Esophagus mucosa (tissue), 1 donor: ENCODE data around the gene GTSE1. TPM values are rescaled to one million over a fixed set of nuclear protein-coding genes. Genes with fewer than 3 reads are reported as not detected.

Source experiments
- ATAC-seq: fragments of 200-7000 bp; cut with Tn5 transposase; one replicate; pipeline ENCODE4 v1.9.1; 2020
- total RNA-seq: library from RNA; stranded (reverse); gene quantifications from one replicate; pipeline ENCODE4 v1.2.4, GENCODE V29; 2023
- donor health status: DM: yes; HTN: yes; CAD: no.

GTSE1 gene
- total RNA-seq, 1 donor from 2014 or later = 10.2 TPM

GRCh38 chr22:46367707-46368191 is 71.1 kb downstream of the GTSE1 start:
- peak; percentile 60 for ATAC-seq

GRCh38 chr22:46368422-46368821 is 71.8 kb downstream of the GTSE1 start:
- no peak for ATAC-seq

DNA sequence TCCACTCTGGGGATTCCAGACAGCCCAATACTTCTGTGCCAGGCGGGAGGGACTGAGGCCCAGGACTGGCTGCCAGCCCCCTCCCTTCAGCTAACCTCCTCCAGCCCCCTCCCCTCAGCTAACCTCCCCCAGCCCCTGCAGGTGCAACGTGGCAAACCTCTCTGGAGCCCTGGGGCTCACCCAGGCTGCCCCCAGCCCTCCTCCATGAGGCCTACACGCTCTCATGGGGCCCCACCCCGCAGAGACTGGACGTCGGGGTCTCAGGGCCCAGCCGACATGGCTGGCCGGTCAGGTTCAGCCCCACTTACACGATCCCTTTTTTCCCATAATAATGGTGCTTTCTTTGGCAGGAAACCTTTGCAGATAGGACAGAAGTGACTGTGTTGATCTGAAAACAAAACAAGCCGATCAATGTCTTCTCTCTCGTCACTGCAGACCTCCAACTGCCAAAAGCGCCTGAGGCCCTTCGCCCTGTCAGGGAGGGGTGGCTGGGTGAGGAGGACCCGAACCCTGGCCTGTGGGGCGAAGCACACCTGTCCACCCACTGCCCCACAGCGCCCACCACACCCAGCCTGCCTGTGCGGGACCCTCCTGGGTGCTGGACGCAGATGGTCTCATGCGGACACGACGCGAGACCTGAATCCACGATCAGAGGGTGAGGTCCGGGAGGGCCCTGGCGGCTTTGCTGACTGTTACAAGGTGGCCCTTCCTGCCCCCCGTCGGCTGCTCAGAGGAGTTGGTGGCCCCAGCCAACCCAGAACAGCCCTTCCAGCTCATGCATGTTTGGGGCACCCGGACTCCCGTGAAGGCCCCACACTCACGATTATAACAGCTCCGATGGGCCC is 72.4 kb downstream of the GTSE1 start:
- ATAC-seq = no peak

- peak; percentile 33 for ATAC-seq
Observed at GRCh38 chr22:46369716-46370583, 73.3 kb downstream of the GTSE1 start.

GRCh38 chr22:46370584-46371291 is 74.1 kb downstream of the GTSE1 start:
- no peak for ATAC-seq

- ATAC-seq = no peak
Observed at GRCh38 chr22:46371623-46372226, 75.1 kb downstream of the GTSE1 start.

DNA sequence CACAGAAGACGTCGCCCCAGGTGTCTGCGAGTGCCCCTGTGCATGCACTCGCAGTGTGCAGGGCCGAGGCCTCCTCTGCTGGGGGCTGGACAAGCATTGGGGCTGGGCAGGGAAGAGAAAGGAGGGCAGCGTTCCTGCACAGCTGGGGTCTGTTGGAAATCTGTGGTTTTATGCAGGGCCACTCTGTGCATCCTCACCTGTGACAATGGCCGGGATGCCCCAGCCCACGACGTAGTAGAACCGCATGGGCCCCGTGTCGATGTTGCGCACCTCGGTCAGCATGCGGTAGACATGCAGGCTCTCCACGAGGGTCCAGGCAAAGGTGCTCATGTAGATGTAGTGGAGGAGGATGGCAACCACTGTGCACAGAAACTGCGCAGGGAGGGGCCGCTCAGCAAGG is 76.0 kb downstream of the GTSE1 start:
- ATAC-seq = no peak

DNA sequence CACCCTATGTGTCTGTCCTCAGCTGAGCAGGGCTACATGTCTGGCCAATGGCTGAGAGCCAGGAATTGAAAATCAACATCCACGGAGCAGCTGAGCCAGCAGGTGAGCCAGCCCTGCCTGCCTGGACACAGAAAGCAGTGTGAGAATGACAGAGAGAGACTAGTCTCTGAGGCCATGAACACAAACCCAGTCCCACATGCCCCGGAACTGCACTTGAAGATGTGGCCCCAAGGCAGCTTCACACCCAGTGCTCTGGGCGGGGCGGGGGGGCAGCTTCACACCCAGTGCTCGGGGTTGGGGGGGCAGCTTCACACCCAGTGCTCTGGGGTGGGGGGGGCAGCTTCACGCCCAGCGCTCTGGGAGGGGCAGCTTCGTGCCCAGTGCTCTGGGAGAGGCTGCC is 76.5 kb downstream of the GTSE1 start:
- no peak for ATAC-seq

DNA sequence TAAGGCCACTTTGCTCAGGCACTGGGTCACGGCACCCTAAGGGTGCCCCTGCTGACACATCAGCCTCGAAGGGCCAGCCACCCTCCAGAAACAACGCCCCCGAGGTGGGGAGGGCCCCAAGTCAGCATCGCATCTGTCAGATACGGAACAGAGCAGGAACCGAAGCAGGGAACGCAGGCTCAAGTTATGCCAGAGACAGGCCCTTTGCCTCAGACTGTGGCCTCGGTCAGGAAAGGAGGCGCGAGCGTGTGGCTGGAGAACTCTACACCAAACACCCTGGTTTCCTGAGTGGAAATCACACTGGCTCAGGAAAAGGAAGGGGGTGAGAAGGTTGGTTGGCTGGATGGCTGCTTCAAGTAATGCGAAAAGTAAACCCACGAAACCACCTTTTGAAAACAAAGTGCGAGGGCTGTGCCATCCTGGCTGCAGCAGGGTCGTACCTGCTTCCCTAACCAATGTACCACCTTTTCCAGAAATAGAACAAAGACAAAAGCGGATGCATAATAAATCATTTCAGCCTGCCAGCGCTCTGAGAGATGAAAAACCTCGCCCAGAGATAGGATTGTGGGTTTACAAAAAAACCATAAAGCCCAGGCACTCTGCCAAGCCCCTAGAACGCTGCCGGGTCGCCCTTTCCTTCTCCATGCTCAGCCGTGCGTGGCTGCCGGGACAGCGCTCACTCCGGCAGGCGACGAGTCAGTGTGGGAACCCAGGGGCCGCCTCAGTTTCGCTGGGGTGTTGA is 77.4 kb downstream of the GTSE1 start:
- ATAC-seq = no peak

- peak; percentile 90 for ATAC-seq
Observed at GRCh38 chr22:46374663-46375474, 78.2 kb downstream of the GTSE1 start.

DNA sequence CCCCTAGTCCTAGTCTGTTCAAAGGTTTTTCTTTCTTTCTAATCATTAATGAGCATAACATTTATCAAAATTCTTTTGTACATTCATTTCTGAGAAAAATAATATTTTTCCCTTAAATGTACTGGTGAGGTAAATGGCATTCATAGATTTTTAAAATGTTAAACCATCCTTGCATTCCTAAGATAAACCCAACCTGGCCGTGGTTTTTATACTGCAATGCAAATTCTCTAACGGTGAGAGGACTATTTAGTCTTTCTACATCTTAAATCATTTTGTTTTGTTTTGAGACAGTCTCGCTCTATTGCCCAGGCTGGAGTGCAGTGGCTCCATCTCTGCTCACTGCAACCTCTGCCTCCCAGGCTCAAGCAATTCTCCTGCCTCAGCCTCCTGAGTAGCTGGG is 79.4 kb downstream of the GTSE1 start:
- no peak for ATAC-seq

GRCh38 chr22:46376908-46377524 is 80.3 kb downstream of the GTSE1 start:
- ATAC-seq = no peak

- ATAC-seq = peak; percentile 69
Observed at GRCh38 chr22:46377525-46378425, 81.1 kb downstream of the GTSE1 start.

GRCh38 chr22:46378426-46379065 is 81.9 kb downstream of the GTSE1 start:
- ATAC-seq = no peak

GRCh38 chr22:46379066-46379930 is 82.6 kb downstream of the GTSE1 start:
- ATAC-seq = no peak

DNA sequence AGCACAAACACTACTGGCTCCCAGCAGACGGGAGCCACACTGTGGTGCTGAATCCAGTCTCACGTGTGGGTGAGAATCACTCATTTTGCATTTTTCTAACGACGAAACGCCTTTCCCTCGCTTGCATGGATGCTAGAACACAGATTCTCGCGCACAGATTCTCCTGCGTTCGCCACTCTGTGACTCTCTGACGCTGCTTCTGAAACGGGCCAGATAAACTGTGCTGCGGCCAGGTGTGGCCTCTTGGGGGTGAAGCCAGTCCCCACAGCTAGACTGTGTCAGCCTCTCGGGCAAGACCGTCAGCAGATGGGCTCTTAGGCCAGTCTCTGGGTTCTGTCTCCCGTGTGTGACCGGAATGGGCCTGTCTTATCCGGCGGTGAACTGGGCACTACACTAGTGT is 83.4 kb downstream of the GTSE1 start:
- no peak for ATAC-seq
